ENCODE data around the gene MT2A.

Gene MT2A

GRCh38 chr16:56589141-56590039, 19.0 kb upstream of the MT2A start, which contains the start of gene MT3:
MT3 (plus strand) TSS chr16:56589528; CDS start chr16:56589591, 63 bp downstream.
- Histone ChIP-seq H2AFZ (ENCODE audit: low read length) (no peak within 1 kb of the TSS), H4K20me1 (ENCODE audit: insufficient read depth, low read length) (no peaks in the 10 kb centered on the region), H3K36me3 (ENCODE audit: insufficient read depth, low read length) (no peaks in the 10 kb centered on the region), H3K4me1 (ENCODE audit: insufficient read depth, low read length, severe bottlenecking) (peaks cover 5% of the 10 kb centered on the region), H3F3A (ENCODE audit: insufficient read depth, low read length) (no peaks in the 10 kb centered on the region), H3K9ac (ENCODE audit: low read length) (no peak within 1 kb of the TSS), H3K27me3 (ENCODE audit: insufficient read depth, low read length) (no peaks in the 10 kb centered on the region), H3K9me3 (ENCODE audit: low read length) (no peaks in the 10 kb centered on the region), H3K79me2 (ENCODE audit: insufficient read depth, low read length) (no peaks in the 10 kb centered on the region), H3K4me2 (ENCODE audit: low read length) (no peak within 1 kb of the TSS), H3K4me3 (ENCODE audit: low read depth, low read length, poor library complexity, severe bottlenecking) (no peak within 1 kb of the TSS), H3K27ac (ENCODE audit: low read depth, low read length, poor library complexity, severe bottlenecking) (no peak within 1 kb of the TSS), H3K9me2 (ENCODE audit: low read depth, low read length) (no peaks in the 10 kb centered on the region)
- TF ChIP-seq CTCF (IDR thresholded peaks at IDR 0.05; ENCODE audit: low read length): no peak
- no peak for TF ChIP-seq EZH2 (IDR thresholded peaks at IDR 0.05; ENCODE audit: borderline replicate concordance, low read length)

DNA sequence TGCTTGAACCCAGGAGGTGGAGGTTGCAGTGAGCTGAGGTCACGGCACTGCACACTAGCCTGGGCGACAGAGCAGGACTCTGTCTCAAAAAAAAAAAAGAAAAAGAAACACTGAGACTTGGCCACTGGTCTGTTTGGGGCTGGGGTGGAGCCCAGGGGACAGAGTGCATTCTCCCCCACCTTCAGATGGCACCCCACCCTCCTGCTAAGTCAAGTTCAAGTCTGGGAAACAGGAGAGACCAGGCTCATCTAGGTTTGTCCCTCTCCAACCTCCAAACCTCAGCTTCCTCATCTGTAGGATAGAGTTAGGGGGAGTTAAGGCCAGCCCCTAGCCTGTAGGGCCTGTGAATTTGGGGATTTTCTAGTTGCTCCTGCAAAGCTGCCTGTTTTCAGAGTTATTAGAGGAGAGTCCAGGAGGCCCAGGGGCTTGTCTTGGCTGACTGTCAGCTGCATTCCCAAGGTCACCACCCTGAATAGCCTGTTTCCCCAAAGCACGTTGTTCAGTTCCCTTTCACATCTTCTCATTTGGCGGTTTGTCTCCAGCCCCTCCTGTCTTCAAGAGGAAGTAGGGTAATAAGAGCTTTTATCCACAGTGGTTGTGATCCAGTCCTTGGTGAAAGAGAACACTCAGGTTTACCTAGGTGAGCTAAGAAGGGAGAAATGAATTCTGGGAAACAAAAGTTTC, 16.9 kb upstream of the MT2A start:
- no peak overlapping the region for H3K4me2 ChIP-seq (ENCODE audit: low read length)
- no peaks in the 10 kb centered on the region for H3K36me3 ChIP-seq (ENCODE audit: insufficient read depth, low read length)
- no peaks in the 10 kb centered on the region for H3K9me3 ChIP-seq (ENCODE audit: low read length)
- no peak overlapping the region for H3K27ac ChIP-seq (ENCODE audit: low read depth, low read length, poor library complexity, severe bottlenecking)
- H3K27me3 ChIP-seq (ENCODE audit: insufficient read depth, low read length): no peaks in the 10 kb centered on the region
- H3K9ac ChIP-seq (ENCODE audit: low read length): no peak overlapping the region
- H3K4me3 ChIP-seq (ENCODE audit: low read depth, low read length, poor library complexity, severe bottlenecking): no peak overlapping the region
- H4K20me1 ChIP-seq (ENCODE audit: insufficient read depth, low read length): no peaks in the 10 kb centered on the region
- no peaks in the 10 kb centered on the region for H3K79me2 ChIP-seq (ENCODE audit: insufficient read depth, low read length)
- H3F3A ChIP-seq (ENCODE audit: insufficient read depth, low read length): no peaks in the 10 kb centered on the region
- H2AFZ ChIP-seq (ENCODE audit: low read length): no peak overlapping the region
- peaks cover 5% of the 10 kb centered on the region for H3K4me1 ChIP-seq (ENCODE audit: insufficient read depth, low read length, severe bottlenecking)
- no peak for TF ChIP-seq CTCF (IDR thresholded peaks at IDR 0.05; ENCODE audit: low read length)
- no peak for TF ChIP-seq EZH2 (IDR thresholded peaks at IDR 0.05; ENCODE audit: borderline replicate concordance, low read length)
- no peaks in the 10 kb centered on the region for H3K9me2 ChIP-seq (ENCODE audit: low read depth, low read length)

GRCh38 chr16:56593573-56594291, 14.7 kb upstream of the MT2A start:
- Histone ChIP-seq H4K20me1 (ENCODE audit: insufficient read depth, low read length) (no peaks in the 10 kb centered on the region), H2AFZ (ENCODE audit: low read length) (no peak overlapping the region), H3K27me3 (ENCODE audit: insufficient read depth, low read length) (no peaks in the 10 kb centered on the region), H3K9me3 (ENCODE audit: low read length) (no peaks in the 10 kb centered on the region), H3K9ac (ENCODE audit: low read length) (no peak overlapping the region), H3K9me2 (ENCODE audit: low read depth, low read length) (no peaks in the 10 kb centered on the region), H3K4me2 (ENCODE audit: low read length) (no peak overlapping the region), H3K79me2 (ENCODE audit: insufficient read depth, low read length) (no peaks in the 10 kb centered on the region), H3K36me3 (ENCODE audit: insufficient read depth, low read length) (no peaks in the 10 kb centered on the region), H3K4me3 (ENCODE audit: low read depth, low read length, poor library complexity, severe bottlenecking) (no peak overlapping the region), H3K27ac (ENCODE audit: low read depth, low read length, poor library complexity, severe bottlenecking) (no peak overlapping the region), H3F3A (ENCODE audit: insufficient read depth, low read length) (no peaks in the 10 kb centered on the region), H3K4me1 (ENCODE audit: insufficient read depth, low read length, severe bottlenecking) (peaks cover 5% of the 10 kb centered on the region)
- TF ChIP-seq CTCF (IDR thresholded peaks at IDR 0.05; ENCODE audit: low read length): no peak
- TF ChIP-seq EZH2 (IDR thresholded peaks at IDR 0.05; ENCODE audit: borderline replicate concordance, low read length): no peak
